GM23248 (cell line): ENCODE data around the gene CASZ1.

Experiments
- EZH2 ChIP-seq: fragments of 200-600 bp; sonication (generic); IDR thresholded peaks from 2 replicates; pipeline ENCODE4 v1.6.1; 2018; ENCODE audit warnings: antibody characterized with exemption, mild to moderate bottlenecking; ENCODE audit not compliant: insufficient read depth, poor library complexity, severe bottlenecking
- EZH2phosphoT487 ChIP-seq: fragments of 200-600 bp; sonication (generic); IDR thresholded peaks from 2 replicates; pipeline ENCODE4 v1.6.1; 2018; ENCODE audit warnings: antibody characterized with exemption, moderate library complexity, mild to moderate bottlenecking, low read depth; ENCODE audit not compliant: insufficient read depth

GRCh38 chr1:10651389-10651766 lies 145.1 kb downstream of the CASZ1 start:
- TF ChIP-seq EZH2 = no peak
- no peak for TF ChIP-seq EZH2phosphoT487
